Endodermal cell (in vitro differentiated cells): Measurements from ENCODE around the gene CCNC. TPM values are rescaled to one million over a fixed set of nuclear protein-coding genes. Genes with fewer than 3 reads are reported as not detected.

Experiments
- DNase-seq: peaks from one replicate; pipeline ENCODE4 v3.0.0-alpha.2; 2017
- H3K27ac ChIP-seq: 2 replicates; pipeline ENCODE4 v1.5.1; 2013; ENCODE audit warnings: mild to moderate bottlenecking, low read depth, low read length, moderate library complexity
- H3K27me3 ChIP-seq: 2 replicates; pipeline ENCODE4 v1.6.1; 2013; ENCODE audit warnings: mild to moderate bottlenecking, low read length, moderate library complexity; ENCODE audit not compliant: insufficient read depth, control insufficient read depth, poor library complexity, severe bottlenecking
- H3K36me3 ChIP-seq: 2 replicates; pipeline ENCODE4 v1.7.0; 2013; ENCODE audit warnings: mild to moderate bottlenecking, low read length, moderate library complexity; ENCODE audit not compliant: control insufficient read depth, insufficient read depth
- H3K4me1 ChIP-seq: one replicate; pipeline ENCODE4 v1.7.0; 2013; ENCODE audit warnings: low read length; ENCODE audit not compliant: control insufficient read depth, insufficient read depth
- H3K4me3 ChIP-seq: 2 replicates; pipeline ENCODE4 v1.5.1; 2013; ENCODE audit warnings: mild to moderate bottlenecking, low read length, moderate library complexity
- H3K9ac ChIP-seq: 2 replicates; pipeline ENCODE4 v1.6.1; 2013; ENCODE audit warnings: mild to moderate bottlenecking, low read length, moderate library complexity; ENCODE audit not compliant: poor library complexity, severe bottlenecking; ENCODE audit errors: extremely low read depth
- H3K9me3 ChIP-seq: 2 replicates; pipeline ENCODE4 v1.6.1; 2013; ENCODE audit warnings: mild to moderate bottlenecking, low read length, moderate library complexity; ENCODE audit not compliant: control insufficient read depth
- H3K27ac Mint-ChIP-seq: 2 replicates; pipeline ENCODE4 v1.8.0; 2020; ENCODE audit warnings: mixed read lengths
- H3K27me3 Mint-ChIP-seq: 2 replicates; pipeline ENCODE4 v1.8.0; 2021; ENCODE audit warnings: mild to moderate bottlenecking, mixed read lengths; ENCODE audit not compliant: insufficient read depth
- H3K36me3 Mint-ChIP-seq: 2 replicates; pipeline ENCODE4 v1.8.0; 2020; ENCODE audit warnings: low read depth, mixed read lengths
- H3K4me1 Mint-ChIP-seq: 2 replicates; pipeline ENCODE4 v1.8.0; 2020; ENCODE audit warnings: mixed read lengths
- H3K4me3 Mint-ChIP-seq: 2 replicates; pipeline ENCODE4 v1.8.0; 2020; ENCODE audit warnings: mild to moderate bottlenecking, moderate library complexity, mixed read lengths
- H3K9me3 Mint-ChIP-seq: 2 replicates; pipeline ENCODE4 v1.8.0; 2020; ENCODE audit warnings: mild to moderate bottlenecking, mixed read lengths
- WGBS, 2 experiments: methylation state at CpG; one replicate each; pipeline versions ENCODE4 v1.1.5 to v1.1.7; 2013; ENCODE audit warnings: missing lambda C conversion rate in 2 of 2, mixed read lengths in 1 of 2; ENCODE audit not compliant: insufficient coverage in 1 of 2, insufficient read length in 1 of 2; 5-methylcytosine and 5-hydroxymethylcytosine counted together
- total RNA-seq, 2 donors: library from RNA; stranded (reverse); fragmentation: NEBNext Ultra II Directional in 1 of 2; extraction: Animal tissue kit (Norgen Biotek cat#: 25700) in 1 of 2; gene quantifications; 2 replicates in 1 of 2; 3 replicates in 1 of 2; pipeline ENCODE4 v1.2.1, GENCODE V29; 2021
- TF ChIP-seq, protein P1 (sequence below): fragments of 200-600 bp; sonication (generic); conservative IDR thresholded peaks from 2 replicates; pipeline ENCODE4 v1.5.0; 2021; ENCODE audit warnings: antibody characterized with exemption, mild to moderate bottlenecking

The CCNC gene
- total RNA-seq, 2 donors from 2014 or later, result 96.4 to 99.2 TPM

DNA sequence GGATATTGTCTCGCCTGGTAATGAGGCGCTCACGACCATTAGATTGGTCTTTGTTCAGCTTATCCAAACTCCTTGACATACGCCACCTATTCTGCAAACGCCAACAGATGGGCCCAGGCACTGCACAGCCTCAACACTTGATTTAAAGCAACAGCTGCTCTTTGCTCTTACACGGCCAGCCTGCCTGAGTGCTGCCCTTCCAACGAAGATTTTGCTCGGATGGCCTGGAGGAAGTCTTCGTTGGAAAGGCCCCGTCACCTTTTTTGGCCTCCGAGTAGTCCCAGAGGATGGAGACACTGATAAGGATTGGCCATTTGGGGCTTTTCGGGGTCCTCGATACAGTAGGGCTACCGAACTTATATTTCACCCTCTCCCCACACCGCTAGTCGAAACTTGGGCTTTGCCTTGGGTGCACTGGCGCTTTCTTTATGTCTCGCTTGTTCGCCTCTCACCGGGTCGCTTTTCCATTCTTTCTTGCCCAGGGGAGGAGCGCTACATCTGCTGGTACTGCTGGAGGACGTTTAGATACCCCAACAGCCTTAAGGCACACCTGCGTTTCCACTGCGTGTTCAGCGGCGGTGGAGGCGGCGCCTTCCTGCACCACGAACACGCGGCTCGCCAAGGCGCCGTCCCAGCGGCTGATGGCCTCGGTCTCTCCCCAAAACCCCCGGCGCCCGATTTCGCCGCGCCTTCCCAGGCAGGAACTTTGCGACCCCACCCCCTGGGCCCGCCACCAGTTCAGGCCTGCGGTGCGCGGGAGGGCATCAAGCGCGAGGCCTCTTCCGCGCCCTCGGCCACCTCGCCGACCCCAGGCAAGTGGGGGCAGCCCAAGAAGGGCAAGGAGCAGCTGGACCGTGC lies 44.3 kb upstream of the CCNC start:
- TF ChIP-seq, protein P1, sequence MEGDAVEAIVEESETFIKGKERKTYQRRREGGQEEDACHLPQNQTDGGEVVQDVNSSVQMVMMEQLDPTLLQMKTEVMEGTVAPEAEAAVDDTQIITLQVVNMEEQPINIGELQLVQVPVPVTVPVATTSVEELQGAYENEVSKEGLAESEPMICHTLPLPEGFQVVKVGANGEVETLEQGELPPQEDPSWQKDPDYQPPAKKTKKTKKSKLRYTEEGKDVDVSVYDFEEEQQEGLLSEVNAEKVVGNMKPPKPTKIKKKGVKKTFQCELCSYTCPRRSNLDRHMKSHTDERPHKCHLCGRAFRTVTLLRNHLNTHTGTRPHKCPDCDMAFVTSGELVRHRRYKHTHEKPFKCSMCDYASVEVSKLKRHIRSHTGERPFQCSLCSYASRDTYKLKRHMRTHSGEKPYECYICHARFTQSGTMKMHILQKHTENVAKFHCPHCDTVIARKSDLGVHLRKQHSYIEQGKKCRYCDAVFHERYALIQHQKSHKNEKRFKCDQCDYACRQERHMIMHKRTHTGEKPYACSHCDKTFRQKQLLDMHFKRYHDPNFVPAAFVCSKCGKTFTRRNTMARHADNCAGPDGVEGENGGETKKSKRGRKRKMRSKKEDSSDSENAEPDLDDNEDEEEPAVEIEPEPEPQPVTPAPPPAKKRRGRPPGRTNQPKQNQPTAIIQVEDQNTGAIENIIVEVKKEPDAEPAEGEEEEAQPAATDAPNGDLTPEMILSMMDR, result no peak
- Mint-ChIP-seq H3K27me3 (peaks cover 97% of the 10 kb centered on the region), H3K9me3 (peaks cover 4% of the 10 kb centered on the region), H3K4me1 (peaks cover 19% of the 10 kb centered on the region), H3K36me3 (no peaks in the 10 kb centered on the region), H3K4me3 (peak overlapping the region; percentile 51), H3K27ac (no peak overlapping the region)
- Histone ChIP-seq H3K4me1 (no peaks in the 10 kb centered on the region), H3K27me3 (peaks cover 100% of the 10 kb centered on the region), H3K9ac (no peak overlapping the region), H3K36me3 (no peaks in the 10 kb centered on the region), H3K4me3 (no peak overlapping the region), H3K9me3 (peaks cover 6% of the 10 kb centered on the region), H3K27ac (no peak overlapping the region)
- DNase-seq, result peak; percentile 76
- 9 to 10% methylated on average over 46 to 56 of the region's 56 CpGs for WGBS, 2 experiments

DNA sequence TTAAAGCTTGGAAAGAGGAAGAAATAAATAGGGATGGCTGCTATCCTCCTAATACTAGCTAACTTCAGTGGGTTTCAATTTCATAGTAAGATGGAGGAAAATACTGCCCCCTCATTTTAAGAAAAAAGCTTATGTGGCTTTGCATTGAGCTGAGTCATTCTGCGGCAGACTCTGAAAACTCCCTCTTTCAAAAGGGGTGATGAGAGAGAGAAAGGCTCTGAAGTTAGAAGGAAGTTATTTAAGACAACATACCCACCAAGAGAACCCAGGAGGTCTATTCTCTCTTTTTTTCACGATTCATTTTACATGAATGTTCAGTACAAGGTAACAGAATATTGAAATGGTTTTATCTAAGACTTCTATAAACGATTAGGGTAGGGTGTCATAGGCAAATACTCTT lies 42.7 kb upstream of the CCNC start:
- H3K27ac Mint-ChIP-seq, result no peak overlapping the region
- H3K27me3 Mint-ChIP-seq, result peaks cover 97% of the 10 kb centered on the region
- H3K36me3 Mint-ChIP-seq, result no peaks in the 10 kb centered on the region
- no peak for DNase-seq
- no peaks in the 10 kb centered on the region for H3K36me3 ChIP-seq
- no peaks in the 10 kb centered on the region for H3K4me1 ChIP-seq
- H3K27me3 ChIP-seq, result peaks cover 100% of the 10 kb centered on the region
- H3K9me3 ChIP-seq, result no peaks in the 10 kb centered on the region
- no peak overlapping the region for H3K9ac ChIP-seq
- WGBS, 2 experiments, result 7% methylated on average over 3 of the region's 3 CpGs; no CpG with 5 or more reads in 1 of the 2 experiments
- no peak overlapping the region for H3K27ac ChIP-seq
- peaks cover 19% of the 10 kb centered on the region for H3K4me1 Mint-ChIP-seq
- no peak overlapping the region for H3K4me3 Mint-ChIP-seq
- TF ChIP-seq, protein P1, result no peak
- no peak overlapping the region for H3K4me3 ChIP-seq
- H3K9me3 Mint-ChIP-seq, result no peaks in the 10 kb centered on the region

DNA sequence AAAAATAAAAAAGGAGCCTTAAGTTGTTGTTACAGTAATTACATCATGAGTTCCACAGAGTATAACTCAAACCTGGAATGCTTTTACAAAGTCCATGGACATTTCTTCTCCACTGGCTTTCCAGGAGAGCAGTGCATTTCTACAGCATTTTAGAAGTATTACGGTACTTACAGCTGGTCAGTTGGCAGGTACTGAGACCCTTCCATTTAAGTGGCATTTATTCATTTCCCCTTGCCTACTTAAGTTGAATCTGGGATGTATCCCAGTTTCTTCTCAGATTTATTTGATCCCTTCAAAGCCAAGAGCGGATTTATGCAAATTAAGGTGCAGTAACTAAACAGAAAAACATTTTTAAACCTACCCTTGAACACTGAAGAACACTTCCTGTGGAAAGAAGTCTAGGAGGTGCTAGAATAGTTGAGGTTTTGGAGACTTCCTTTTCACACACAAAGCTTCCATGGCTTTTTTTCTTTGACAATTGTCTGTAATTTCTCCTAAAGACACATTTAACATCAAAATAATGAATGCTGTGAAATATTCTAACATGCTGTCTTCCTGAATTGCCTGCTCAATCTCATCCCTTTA lies 41.5 kb upstream of the CCNC start:
- WGBS, 2 experiments, result 54 to 70% methylated on average over 1 to 2 of the region's 2 CpGs
- Histone ChIP-seq H3K4me3 (no peak overlapping the region), H3K27me3 (peaks cover 100% of the 10 kb centered on the region), H3K9me3 (no peaks in the 10 kb centered on the region), H3K27ac (no peak overlapping the region), H3K9ac (no peak overlapping the region), H3K4me1 (no peaks in the 10 kb centered on the region), H3K36me3 (no peaks in the 10 kb centered on the region)
- Mint-ChIP-seq H3K4me3 (no peak overlapping the region), H3K4me1 (peaks cover 20% of the 10 kb centered on the region), H3K27me3 (peaks cover 97% of the 10 kb centered on the region), H3K9me3 (no peaks in the 10 kb centered on the region), H3K36me3 (no peaks in the 10 kb centered on the region), H3K27ac (no peak overlapping the region)
- TF ChIP-seq, protein P1, result no peak
- no peak for DNase-seq
